ENCODE data around the gene ANKRD44.

ANKRD44 gene

GRCh38 chr2:197088694-197089093 is 221.9 kb downstream of the ANKRD44 start:
- peaks cover 35% of the 10 kb centered on the region; the same call in 1 of the 2 replicates for H3K36me3 ChIP-seq (ENCODE audit: insufficient read depth, low read length)
- H3K27me3 ChIP-seq (ENCODE audit: insufficient read depth, low read length): no peaks in the 10 kb centered on the region
- H3K4me1 ChIP-seq (ENCODE audit: insufficient read depth, low read length, severe bottlenecking): peaks cover 4% of the 10 kb centered on the region
- H3K9ac ChIP-seq (ENCODE audit: low read length): no peak overlapping the region
- H3K79me2 ChIP-seq (ENCODE audit: insufficient read depth, low read length): no peaks in the 10 kb centered on the region
- H3K4me2 ChIP-seq (ENCODE audit: low read length): no peak overlapping the region
- H3K4me3 ChIP-seq (ENCODE audit: low read depth, low read length, poor library complexity, severe bottlenecking): no peak overlapping the region
- H3K9me2 ChIP-seq (ENCODE audit: low read depth, low read length): no peaks in the 10 kb centered on the region
- H3F3A ChIP-seq (ENCODE audit: insufficient read depth, low read length): no peaks in the 10 kb centered on the region
- H3K27ac ChIP-seq (ENCODE audit: low read depth, low read length, poor library complexity, severe bottlenecking): no peak overlapping the region
- H4K20me1 ChIP-seq (ENCODE audit: insufficient read depth, low read length): no peaks in the 10 kb centered on the region
- no peaks in the 10 kb centered on the region for H3K9me3 ChIP-seq (ENCODE audit: low read length)
- TF ChIP-seq CTCF (IDR thresholded peaks at IDR 0.05; ENCODE audit: low read length) (no peak), EZH2 (IDR thresholded peaks at IDR 0.05; ENCODE audit: borderline replicate concordance, low read length) (no peak)
- H2AFZ ChIP-seq (ENCODE audit: low read length): no peak overlapping the region

GRCh38 chr2:197086500-197086899 is 224.1 kb downstream of the ANKRD44 start:
- no peaks in the 10 kb centered on the region for H4K20me1 ChIP-seq (ENCODE audit: insufficient read depth, low read length)
- H3K9ac ChIP-seq (ENCODE audit: low read length): no peak overlapping the region
- no peaks in the 10 kb centered on the region for H3F3A ChIP-seq (ENCODE audit: insufficient read depth, low read length)
- peaks cover 45% of the 10 kb centered on the region; the same call in 1 of the 2 replicates for H3K36me3 ChIP-seq (ENCODE audit: insufficient read depth, low read length)
- no peak for TF ChIP-seq EZH2 (IDR thresholded peaks at IDR 0.05; ENCODE audit: borderline replicate concordance, low read length)
- no peak for TF ChIP-seq CTCF (IDR thresholded peaks at IDR 0.05; ENCODE audit: low read length)
- no peak overlapping the region for H2AFZ ChIP-seq (ENCODE audit: low read length)
- no peak overlapping the region for H3K27ac ChIP-seq (ENCODE audit: low read depth, low read length, poor library complexity, severe bottlenecking)
- no peak overlapping the region for H3K4me2 ChIP-seq (ENCODE audit: low read length)
- no peak overlapping the region for H3K4me3 ChIP-seq (ENCODE audit: low read depth, low read length, poor library complexity, severe bottlenecking)
- H3K4me1 ChIP-seq (ENCODE audit: insufficient read depth, low read length, severe bottlenecking): peaks cover 4% of the 10 kb centered on the region
- H3K79me2 ChIP-seq (ENCODE audit: insufficient read depth, low read length): no peaks in the 10 kb centered on the region
- H3K9me2 ChIP-seq (ENCODE audit: low read depth, low read length): no peaks in the 10 kb centered on the region
- H3K27me3 ChIP-seq (ENCODE audit: insufficient read depth, low read length): no peaks in the 10 kb centered on the region
- no peaks in the 10 kb centered on the region for H3K9me3 ChIP-seq (ENCODE audit: low read length)

GRCh38 chr2:197085665-197086064 is 224.9 kb downstream of the ANKRD44 start:
- Histone ChIP-seq H3K9ac (ENCODE audit: low read length) (no peak overlapping the region), H3K4me2 (ENCODE audit: low read length) (no peak overlapping the region), H3K9me3 (ENCODE audit: low read length) (no peaks in the 10 kb centered on the region), H3K27me3 (ENCODE audit: insufficient read depth, low read length) (no peaks in the 10 kb centered on the region), H3K4me1 (ENCODE audit: insufficient read depth, low read length, severe bottlenecking) (peaks cover 4% of the 10 kb centered on the region), H4K20me1 (ENCODE audit: insufficient read depth, low read length) (no peaks in the 10 kb centered on the region), H3K79me2 (ENCODE audit: insufficient read depth, low read length) (no peaks in the 10 kb centered on the region), H3F3A (ENCODE audit: insufficient read depth, low read length) (no peaks in the 10 kb centered on the region), H3K4me3 (ENCODE audit: low read depth, low read length, poor library complexity, severe bottlenecking) (no peak overlapping the region), H3K36me3 (ENCODE audit: insufficient read depth, low read length) (peaks cover 49% of the 10 kb centered on the region; the same call in 1 of the 2 replicates), H2AFZ (ENCODE audit: low read length) (no peak overlapping the region), H3K9me2 (ENCODE audit: low read depth, low read length) (no peaks in the 10 kb centered on the region), H3K27ac (ENCODE audit: low read depth, low read length, poor library complexity, severe bottlenecking) (no peak overlapping the region)
- TF ChIP-seq EZH2 (IDR thresholded peaks at IDR 0.05; ENCODE audit: borderline replicate concordance, low read length) (no peak), CTCF (IDR thresholded peaks at IDR 0.05; ENCODE audit: low read length) (no peak)
